CD1c-positive myeloid dendritic cell (primary cell): Measurements from ENCODE around the gene CLEC18A.
"Not testable (repeated sequence)": the region's sequence is repeated elsewhere in the genome, so short reads cannot be mapped to it uniquely, and the experiment has no call there.

ENCODE experiments used
- DNase-seq: peaks from one replicate; pipeline ENCODE4 v3.0.0-alpha.2; 2016; ENCODE audit errors: extremely low spot score

Gene CLEC18A

GRCh38 chr16:69930117-69930776 is 20.9 kb upstream of the CLEC18A start:
- DNase-seq = peak; percentile 49

DNA sequence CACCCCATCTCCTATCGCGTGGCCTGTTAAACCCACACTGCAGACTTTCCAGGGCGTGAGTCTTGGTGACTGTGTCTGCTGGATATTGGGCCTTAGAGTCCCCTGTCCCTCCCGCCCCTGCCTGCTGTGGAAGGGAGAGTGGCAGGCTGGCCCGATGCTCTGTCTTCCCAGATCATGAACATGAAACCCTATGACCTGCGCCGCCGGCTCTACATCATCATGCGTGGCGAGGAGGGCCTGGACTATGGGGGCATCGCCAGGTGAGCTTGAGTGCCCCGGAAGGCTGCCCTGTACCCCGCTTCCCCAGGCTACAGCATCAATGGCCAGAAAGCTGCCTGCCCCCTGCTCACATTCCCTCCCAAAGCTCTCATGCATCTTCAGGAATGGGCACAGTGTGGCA is 19.5 kb upstream of the CLEC18A start:
- DNase-seq = no peak

DNA sequence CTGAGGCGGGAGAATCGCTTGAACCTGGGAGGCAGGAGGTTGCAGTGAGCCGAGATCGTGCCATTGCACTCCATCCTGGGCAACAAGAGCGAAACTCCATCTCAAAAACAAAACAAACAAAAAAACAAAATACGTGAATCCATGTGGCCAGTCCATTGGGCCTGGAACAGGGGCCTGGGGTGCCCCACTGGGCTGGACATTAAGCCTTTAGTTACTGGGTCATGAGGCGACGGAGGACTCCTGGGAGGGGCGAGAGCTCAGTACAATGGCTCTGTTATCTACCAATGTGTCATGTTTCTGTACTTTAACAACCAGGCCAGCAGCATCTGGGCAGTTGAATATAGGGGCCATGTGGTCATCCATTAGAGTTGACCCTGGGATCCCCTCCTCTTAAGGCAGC is 18.9 kb upstream of the CLEC18A start:
- DNase-seq = no peak

DNA sequence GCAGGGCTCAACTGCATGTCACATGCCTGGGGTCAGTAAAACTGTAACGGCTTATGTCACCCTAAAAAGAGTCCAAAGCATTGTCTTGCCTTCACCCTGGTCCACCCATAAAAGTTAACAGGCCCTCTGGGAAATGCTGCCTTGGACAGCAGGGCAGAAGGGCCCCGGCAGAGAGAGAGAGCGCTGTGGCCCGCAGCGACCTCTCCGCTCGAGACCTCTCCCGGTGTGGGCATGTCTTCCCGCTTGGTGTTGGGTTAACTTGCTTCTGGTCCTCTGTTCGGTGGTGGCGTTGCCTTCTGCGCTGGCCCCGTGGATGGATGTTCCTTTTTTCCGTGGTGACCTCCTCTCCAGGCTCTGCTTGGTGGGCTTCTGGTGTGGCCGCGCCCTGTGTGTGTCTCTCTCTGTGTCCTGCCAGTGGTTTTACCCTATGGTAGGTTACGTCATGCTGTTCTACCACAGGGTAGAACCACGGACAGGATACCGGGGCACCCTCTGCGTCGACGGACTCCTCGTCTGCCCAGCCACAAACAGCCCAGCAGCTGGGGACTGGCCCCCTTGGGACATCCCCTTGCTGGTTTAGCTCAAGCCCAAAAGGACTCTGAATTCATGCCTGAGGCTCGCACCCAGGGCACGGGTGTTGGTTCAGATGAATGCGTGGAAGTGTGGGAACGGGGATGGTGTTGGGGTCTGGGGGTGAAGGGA is 18.3 kb upstream of the CLEC18A start:
- DNase-seq = no peak

DNA sequence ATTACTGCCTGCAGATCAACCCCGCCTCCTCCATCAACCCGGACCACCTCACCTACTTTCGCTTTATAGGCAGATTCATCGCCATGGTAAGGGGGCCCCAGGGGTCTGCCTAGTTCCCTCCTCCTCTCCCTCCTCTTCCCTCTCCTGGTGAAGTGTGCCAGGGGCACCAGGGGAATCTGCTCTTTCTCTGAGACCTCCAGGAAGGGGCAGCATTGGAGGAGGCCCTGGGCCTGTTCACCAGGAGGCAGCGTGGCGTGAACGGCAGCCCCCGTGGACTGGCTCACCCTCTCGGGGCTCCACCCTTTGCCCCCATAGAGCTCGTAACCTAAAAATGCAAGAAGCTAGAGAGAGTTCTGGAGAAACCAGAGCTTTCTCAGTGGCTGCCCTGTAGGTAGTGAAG is 17.1 kb upstream of the CLEC18A start:
- no peak for DNase-seq

GRCh38 chr16:69934751-69935150 is 16.4 kb upstream of the CLEC18A start:
- DNase-seq = no peak

GRCh38 chr16:69935278-69935711 is 15.8 kb upstream of the CLEC18A start:
- DNase-seq = no peak

DNA sequence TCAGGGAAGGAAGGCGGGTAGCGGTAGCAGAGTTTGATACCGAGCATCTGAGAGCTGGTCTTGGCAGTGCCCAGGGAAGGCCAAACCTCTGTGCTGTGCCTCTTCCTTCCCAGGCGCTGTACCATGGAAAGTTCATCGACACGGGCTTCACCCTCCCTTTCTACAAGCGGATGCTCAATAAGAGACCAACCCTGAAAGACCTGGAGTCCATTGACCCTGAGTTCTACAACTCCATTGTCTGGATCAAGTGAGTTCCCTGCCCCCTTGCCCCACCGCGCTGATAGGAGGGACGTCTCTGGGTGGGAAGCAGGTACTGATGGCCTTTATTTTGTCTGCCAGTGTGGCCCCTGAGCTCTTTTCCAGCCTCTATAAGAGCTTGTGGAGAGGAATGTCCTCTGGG is 15.4 kb upstream of the CLEC18A start:
- no peak for DNase-seq

- no peak for DNase-seq
These were observed 14.9 kb upstream of the CLEC18A start for GRCh38 chr16:69936252-69936651.

GRCh38 chr16:69936751-69937211 is 14.4 kb upstream of the CLEC18A start:
- DNase-seq = no peak

DNA sequence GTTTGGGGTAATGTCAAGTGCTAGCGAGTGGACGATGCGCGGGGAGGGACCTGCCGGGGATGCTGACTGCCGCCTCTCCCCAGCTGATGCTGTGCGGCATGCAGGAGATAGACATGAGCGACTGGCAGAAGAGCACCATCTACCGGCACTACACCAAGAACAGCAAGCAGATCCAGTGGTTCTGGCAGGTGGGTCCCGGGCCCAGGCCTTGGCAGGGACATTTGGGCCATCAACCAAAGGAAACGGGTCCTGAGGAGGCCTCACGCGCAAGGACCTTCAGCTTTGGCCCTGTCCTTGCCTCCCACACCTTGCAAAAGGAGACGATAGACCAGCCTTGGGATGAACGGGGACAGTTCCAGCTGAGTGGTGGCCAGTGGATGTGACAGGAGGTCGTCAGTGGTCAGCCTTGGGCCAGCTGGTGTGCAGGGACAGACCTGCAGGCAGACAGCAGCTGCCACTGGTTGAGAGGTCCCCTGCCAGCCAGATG is 13.6 kb upstream of the CLEC18A start:
- no peak for DNase-seq

DNA sequence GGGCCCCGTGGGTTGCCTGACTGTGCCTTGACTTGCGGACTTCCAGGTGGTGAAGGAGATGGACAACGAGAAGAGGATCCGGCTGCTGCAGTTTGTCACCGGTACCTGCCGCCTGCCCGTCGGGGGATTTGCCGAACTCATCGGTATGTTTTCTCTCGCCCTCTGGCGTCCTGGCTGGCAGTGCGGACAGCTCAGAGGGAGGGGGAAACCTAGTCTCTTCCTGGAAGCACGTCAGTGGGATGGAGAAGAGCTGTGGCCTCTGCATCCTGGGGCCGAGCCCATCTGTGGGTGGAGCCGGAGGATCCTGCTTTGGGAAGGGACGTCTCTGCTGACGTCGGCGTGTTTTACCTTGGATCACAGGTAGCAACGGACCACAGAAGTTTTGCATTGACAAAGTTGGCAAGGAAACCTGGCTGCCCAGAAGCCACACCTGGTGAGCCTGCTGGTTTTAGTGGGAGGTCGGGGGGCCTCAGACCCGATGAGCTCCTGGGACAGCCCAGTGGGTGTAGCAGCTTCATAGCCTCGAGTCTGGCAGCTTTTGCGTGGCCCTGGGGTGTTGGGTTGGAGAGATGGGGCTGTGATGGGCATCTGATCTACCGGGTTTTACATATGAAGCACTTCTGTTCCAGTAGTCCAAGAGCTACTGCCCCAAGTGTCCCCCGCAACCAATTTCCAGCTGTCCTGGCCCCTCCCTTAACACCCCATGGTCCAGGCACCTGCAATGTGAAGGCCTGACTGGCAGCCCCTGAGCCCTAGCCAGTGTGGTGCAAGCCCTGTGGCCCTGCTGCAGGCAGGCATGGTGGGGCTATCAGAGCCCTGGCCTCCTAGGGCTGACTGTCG is 11.9 kb upstream of the CLEC18A start:
- DNase-seq = no peak

- DNase-seq = no peak
These were observed 11.1 kb upstream of the CLEC18A start for GRCh38 chr16:69939821-69940585.

DNA sequence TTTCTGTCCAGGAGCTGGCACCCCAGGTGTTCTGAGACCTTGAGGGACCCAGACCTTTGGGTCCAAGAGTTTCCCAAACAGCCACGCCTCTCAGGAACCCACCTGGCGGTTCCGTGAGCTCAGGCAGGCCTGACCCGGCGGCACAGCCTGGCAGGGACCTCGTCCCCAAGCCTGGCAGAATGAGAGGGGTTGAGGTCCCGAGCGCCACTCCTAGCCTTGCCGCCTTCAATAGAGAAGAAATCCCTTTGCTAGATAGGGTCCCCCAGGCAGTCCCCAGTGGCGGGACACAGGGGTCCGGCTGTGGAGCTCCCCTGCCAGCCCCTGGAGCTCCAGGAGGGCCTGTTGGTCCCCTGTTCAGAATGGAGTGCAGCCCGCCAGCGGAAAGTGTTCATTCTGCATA is 10.5 kb upstream of the CLEC18A start:
- no peak for DNase-seq

- no peak for DNase-seq
These were observed 9.7 kb upstream of the CLEC18A start for GRCh38 chr16:69941251-69942098.

GRCh38 chr16:69942099-69942491 is 9.0 kb upstream of the CLEC18A start:
- no peak for DNase-seq

GRCh38 chr16:69942627-69943170 is 8.4 kb upstream of the CLEC18A start:
- DNase-seq = no peak

DNA sequence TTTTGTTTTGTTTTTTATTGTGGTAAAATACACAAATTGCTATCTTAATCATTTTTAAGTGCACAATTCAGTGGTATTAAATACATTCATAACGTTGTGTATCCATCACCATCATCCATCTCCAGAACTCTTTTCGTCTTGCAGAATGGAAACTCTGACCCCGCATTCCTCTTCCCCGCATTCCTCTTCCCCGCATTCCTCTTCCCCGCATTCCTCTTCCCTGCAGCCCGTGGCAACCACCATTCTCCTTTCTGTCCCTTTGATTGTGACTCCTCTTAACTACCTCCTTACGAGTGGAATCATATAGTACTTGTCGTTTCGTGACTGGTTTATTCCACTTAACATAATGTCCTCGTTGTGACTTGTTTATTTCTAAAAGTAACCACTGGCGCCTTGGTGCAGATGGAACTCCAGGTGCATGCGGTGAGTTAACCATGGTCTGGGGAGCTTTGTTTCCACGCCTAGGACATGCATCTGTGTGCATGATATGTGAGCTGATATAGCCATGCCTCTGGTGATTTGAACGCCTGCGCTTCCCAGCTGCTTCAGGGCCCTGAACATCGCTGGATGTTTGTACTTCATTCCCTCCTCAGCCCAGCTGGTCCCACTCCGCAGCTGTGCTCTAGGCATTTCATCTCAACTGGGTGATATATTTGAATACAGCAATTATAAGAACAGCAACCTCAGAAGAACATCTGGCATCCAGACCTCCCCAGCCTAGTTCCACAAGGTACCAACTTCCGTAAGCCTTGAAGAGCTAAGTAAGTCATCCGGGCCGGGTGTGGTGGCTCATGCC is 7.7 kb upstream of the CLEC18A start:
- not testable (repeated sequence) for DNase-seq

DNA sequence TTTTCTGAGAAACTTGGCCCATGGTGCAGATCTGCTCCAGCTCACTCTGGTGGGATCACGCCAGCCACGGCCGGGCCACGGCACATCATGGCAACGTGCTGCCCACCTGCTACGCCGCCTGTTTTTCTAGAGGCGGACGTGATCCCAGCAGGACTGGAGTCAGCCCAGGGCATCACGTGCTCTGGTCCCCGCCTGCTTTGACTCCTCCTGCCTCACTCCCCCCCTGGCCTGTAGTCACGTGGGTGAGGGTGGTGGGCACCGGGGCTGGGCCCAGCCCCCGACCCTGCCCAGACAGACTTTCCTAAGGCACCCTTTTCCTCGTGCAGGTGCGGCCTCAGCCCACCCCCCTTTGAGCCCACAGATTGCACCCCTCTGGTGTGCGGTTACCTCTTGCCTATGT is 723 bp upstream of the CLEC18A start:
- not testable (repeated sequence) for DNase-seq

GRCh38 chr16:69951672-69952031 is 518 bp downstream of the CLEC18A start:
- DNase-seq = not testable (repeated sequence)
